NCI-H1105 (cell line): ENCODE measurements around the gene FOXA3.
"Not testable (repeated sequence)": the region's sequence is repeated elsewhere in the genome, so short reads cannot be mapped to it uniquely, and the experiment has no call there.

Experiments used
- DNase-seq: peaks from one replicate; lab custom pipeline; 2025; lab: John Stamatoyannopoulos, UW

Gene FOXA3

DNA sequence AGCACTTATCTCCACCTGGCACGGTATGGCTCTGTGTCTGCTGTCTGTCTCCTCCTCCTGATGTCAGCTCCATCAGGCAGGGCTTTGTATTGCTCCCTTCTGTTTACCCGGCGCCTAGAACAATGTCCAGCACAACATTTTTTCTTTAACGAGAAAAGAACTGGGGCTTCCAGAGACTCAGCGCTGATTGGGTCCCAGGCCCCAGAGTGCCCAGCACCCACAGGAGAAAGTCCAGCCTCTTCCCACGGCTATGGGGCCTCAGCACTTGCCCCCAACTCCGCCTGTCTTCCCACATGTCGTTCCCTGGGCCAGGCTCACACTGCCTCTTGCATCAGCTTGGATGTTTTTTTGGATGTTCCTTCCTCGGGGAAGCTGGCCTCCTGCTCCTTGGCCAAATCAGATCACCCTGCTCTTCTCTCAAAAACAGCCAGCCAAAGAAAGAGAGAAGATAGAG, 31.4 kb downstream of the FOXA3 start:
- no peak for DNase-seq

DNA sequence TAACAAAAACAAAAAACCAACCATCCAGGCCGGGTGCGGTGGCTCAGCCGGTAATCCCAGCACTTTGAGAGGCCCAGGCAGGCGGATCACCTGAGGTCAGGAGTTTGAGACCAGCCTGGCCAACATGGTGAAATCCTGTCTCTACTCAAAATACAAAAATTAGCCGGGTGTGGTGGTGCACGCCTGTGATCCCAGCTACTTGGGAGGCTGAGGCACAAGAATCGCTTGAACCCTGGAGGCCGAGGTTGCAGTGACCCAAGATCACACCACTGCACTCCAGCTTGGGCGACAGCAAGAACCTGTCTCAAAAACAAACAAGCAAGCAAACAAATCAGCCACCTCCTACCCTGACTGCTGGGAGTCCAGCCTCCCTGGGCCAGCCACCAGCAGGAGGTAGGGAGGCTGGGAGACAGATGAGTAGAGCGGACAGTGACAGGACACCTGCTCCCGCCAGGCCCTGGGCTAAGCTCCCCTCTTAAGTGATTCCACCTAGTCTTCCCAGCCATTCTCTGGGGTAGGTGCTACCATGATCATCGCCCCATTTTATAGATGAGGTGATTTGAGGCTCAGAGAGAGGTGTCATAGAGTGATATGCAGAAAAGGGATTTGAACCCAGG, 32.0 kb downstream of the FOXA3 start:
- DNase-seq, result not testable (repeated sequence)

DNA sequence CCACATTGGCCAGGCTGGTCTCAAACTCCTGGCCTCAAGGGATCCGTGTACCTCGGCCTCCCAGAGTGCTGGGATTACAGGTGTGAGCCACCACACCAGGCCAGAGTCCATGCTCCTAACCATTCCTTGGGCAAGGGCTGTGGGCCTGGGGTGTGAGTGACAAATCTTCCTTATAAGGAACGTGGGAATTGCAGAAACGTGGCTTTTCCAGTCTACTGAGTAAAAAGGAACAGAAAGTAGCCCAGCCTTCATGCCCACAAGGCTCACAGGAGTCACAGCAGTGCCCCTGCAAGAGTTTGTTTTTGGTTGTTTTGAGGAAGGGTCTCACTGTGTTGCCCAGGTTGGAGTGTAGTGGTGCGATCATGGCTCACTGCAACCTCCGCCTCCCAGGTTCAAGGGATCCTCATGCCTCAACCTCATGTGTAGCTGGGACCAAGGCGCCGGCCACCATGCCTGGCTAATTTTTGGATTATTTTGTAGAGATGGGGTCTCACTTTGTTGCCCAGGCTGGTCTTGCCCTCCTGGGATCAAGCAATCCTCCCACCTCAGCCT, 33.2 kb downstream of the FOXA3 start:
- DNase-seq, result no peak

DNA sequence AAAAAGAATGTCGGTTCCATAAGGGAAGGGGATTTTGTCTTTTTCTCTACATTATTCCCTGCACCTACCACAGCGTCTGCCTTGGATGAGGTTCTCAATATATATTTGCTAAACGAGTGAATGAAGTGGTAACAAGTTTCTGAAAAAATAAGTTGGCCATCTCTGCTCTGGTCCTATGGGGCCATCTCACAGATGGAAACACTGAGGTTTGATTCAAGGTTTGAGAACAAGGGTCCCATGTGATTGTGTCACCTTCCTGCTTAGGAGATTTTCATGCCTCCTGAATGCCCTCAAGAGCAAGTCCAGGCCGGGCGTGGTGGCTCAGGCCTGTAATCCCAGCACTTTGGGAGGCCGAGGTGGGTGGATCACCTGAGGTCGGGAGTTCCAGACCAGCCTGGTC, 35.1 kb downstream of the FOXA3 start:
- DNase-seq, result no peak

- DNase-seq, result no peak
Measured at GRCh38 chr19:45899919-45900589, 35.9 kb downstream of the FOXA3 start.

DNA sequence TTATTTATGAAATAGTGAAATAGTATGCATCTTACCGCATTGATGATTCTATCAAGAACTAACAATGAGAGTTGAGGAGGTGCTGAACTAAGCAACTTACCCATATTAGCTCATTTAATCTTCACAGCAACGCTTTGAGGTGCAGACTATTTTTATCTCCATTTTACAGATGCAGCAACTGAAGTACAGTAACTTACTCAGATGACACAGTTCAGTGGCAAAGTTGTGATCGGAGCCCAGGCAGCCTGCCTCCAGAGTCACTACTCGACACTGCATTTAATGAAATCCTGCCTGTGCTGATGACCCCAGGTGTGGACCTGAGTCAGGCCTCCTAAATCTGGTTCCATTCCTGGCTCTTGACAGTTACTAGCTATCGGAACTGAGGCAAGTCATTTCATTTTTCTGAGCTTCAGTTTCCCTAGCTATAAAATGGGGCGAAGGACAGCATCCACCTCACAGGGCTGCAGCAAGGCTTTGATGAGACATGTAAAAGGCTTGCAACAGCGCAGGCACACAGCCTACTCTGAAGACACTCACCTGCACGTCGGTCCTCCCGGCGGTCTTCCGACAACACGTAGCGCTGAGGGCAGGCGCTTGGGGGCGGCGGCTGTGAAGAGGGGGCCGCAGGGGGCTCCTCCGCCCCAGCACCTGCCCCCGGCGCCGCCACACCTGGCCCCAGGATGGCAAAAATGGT, 36.8 kb downstream of the FOXA3 start:
- DNase-seq, result no peak

DNA sequence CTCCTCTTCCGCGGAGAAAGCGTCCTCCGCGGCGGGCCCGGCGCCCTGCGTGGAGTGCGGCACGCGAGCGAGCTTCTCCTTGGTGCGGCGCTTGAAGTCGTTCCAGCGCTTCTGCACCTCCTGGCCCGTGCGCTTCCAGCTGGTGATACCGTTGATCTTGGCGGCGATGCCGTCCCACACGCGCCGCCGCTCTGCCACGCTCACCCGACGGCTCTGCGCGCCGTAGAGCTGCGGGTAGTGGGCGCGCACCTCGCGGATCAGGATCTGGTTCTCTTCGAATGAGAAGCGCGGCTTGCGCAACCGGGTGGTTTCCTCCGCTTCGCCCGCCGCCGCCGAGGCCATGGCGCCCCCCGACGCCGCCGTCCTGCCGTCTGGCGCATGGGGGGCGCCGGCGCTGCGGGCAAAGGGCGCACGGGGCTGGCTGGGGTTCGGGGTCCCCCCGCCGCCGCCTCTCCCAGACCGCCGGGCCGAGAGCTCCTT, 37.3 kb downstream of the FOXA3 start:
- no peak for DNase-seq

DNA sequence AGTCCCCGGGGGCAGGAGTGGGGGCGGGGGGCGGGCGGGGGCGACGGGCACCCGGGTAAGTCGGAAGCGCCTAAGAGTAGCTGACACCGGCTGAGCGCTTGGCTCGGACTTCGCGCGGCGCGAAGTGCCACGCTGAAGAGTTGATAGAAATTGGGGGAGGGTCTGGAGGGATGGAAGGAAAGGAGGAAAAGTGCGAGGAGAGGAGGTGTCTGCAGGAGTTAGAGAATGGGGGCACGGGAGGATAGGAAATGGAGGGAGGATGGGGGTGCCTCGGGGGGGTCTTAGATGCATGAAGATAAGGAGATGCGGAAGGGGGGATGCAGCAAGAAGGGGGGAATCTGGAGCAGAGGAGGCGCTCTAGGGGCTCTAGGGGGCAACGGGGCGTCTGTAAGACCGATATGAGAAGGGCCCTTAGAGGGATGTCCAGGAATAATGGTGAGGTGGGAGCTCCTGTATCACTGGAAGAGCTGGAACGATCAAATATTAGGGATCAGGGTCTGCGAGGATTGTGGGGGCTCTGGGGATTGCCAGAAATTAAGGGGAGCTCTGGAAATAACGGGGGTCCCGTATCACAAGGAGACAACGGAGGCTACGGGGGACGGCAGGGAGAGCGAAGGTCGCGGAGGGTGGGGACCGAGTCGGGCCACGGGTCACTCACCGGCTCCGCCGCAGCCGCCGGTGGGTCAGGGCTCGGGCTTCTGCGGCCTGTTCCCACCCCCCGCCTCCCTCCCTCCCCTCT, 38.0 kb downstream of the FOXA3 start, which contains the start of gene MYPOP:
MYPOP (minus strand) TSS at position 702 of the 739 bp plus-strand sequence. CDS start 840 bp downstream, outside the sequence.
- DNase-seq, result peak; percentile 21

- DNase-seq, result peak; percentile 97
Measured at GRCh38 chr19:45902651-45903625, 38.8 kb downstream of the FOXA3 start.

DNA sequence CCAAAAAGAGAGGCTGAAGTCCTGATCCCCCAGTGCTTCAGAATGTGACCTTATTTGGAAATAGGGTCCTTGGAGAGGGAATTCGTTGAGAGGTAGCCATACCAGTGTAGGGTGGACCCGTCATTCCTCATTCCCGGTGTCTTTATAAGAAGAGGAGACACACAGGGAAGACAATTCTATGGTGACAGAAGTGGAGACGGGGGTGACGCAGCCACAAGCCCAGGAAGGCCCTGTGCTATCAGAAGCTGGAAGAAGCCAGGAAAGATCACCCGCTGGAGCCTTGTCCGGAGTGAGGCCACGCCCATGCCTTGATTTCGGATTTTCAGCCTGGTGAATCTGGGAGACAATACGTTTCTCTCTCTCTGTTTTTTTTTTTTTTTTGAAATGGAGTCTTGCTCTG, 40.9 kb downstream of the FOXA3 start:
- no peak for DNase-seq

DNA sequence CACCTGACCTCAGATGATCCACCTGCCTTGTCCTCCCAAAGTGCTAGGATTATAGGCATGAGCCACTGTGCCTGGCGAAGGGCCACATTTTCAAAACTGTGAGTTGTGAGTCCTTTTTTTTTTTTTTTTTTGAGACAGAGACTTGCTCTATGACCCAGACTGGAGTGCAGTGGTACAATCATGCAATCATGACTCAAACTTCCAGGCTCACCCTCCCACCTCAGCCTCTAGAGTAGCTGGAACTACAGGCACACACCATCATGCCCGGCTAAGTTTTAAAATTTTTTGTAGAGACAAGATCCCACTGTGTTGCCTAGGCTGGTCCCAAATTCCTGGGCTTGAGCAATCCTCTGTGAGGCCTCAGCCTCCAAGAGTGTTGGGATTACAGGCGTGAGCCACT, 42.1 kb downstream of the FOXA3 start:
- no peak for DNase-seq

DNA sequence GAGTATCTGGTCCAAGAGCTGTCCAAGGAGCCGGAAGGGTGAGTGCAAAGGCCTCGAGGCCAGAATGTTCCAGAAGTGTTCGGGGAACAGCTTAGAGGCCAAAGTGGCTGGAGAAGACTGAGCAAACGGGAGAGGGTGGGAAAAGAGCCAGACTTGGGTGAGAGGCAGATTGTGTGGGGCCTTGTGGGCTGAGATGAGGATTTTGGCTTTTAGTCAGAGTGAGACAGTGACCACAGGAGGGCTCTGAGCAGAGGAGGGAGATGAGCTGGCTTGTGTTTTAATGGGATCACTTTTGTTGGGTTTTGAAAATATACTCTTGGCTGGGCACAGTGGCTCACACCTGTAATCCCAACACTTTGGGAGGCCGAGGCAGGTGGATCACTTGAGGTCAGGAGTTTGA, 44.8 kb downstream of the FOXA3 start:
- DNase-seq, result no peak

DNA sequence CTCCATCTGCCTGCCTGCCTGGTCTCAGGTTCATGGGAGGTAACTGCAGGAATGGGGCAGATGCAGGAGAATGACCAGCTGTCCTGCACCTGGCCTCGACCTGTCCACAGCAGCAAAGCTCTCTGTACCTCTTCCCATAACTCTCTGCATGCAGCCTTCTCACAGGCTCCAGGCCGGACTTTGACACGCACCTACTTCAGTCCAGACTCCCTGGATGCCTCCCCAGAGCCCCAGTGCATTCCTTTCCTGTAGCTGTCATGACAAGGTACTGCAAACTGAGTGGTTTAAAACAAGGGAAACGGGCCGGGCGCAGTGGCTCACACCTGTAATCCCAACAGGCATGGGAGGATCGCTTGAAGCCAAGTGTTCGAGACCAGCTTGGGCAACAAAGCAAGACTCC, 47.2 kb downstream of the FOXA3 start:
- DNase-seq, result no peak

DNA sequence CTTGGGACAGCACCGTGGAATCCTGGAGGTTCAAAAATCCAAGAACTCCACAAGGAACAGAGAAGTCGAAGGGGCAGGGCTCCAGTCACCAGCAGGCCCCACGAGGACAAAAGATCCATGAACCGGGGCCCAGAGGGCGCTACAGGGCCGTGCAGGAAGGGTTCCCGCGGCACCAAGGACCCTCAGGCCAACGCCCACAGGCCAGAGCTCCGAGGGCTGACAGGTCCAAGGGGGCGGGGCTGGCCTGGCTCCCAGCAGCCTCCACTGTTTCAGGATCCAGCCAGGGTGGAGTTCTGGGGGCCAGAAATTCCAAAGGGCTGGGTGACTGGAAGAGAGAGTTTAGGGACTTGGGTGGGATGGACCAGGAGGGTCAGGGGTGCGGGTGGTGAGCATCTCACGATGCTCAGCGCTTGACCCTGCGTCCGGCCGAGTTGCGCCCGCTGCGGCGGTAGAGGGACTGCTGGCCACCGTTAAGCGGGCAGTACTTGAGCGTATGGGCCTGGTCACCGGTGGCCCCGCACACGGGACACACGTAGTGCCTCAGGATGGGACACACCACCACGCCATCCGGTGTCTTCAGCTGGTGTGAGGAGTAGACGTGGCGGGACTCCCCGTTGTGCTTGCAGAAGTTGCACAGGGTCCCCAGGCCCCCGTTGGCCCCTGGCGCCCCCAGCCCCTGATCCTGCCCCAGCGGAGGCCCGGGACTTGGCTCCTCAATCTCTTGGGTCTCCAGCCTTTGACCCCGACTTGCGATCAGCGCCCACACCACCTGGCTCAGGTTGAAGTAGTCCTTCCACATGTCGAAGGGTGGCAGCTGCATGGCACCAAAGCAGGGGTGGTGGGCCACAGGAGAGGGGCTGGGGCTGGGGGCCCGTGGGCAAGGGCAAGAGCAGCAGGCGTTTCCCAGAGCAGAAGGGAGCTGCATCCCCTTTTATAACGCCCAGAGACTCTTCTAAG, 50.0 kb downstream of the FOXA3 start, which contains the start of gene NANOS2:
NANOS2 (minus strand) TSS at position 905 of the 957 bp plus-strand sequence; CDS start at position 820, 85 bp downstream.
- DNase-seq, result no peak

DNA sequence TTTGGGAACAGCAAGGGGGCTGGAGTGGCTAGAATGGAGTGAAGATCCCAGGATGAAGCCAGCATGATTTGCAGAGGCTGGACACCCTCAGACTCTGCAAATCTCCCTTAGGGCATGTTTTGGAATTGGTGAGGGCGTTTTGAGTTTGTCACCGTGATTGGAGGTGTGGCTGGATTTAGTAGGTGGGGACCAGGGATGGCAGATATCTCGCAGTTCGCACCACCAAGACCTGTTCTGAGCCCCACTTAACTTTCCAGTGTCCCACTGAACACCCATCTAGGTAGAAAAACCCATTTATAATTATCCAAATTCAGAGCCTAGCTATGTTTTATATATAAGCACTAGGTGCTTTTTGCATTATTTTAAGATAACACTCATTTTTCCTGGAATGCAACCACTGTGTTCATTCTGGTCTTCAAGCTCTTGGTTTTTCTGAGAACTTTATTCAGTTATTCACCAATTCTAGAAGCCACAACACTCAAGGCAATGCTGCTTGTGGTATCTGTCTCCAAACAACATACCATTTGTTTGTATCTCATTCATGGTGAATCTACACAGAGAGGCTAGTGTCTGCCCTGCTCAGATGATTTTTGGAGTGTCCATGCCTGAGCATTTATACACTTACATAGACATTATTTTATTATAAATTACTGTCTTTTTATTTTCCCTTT, 53.4 kb downstream of the FOXA3 start:
- no peak for DNase-seq

DNA sequence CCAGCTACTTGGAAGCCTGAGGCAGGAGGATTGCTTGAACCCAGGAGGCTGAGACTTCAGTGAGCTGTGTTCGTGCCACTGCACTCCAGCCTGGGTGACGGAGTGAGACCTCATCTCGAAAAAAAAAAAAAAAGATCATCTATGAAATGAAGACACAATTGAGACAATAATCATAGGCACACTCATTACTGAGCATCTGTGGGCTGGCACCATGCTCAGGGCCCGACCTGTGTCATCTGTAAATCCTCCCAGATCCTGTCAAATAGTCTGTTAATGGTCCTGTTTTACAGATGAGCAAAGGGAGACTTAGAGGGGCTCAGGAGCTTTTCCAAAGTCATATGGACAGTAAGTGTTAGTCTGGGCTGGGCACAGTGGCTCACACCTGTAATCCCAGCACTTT, 54.6 kb downstream of the FOXA3 start:
- DNase-seq, result no peak

- no peak for DNase-seq
Measured at GRCh38 chr19:45919678-45920077, 55.6 kb downstream of the FOXA3 start.

DNA sequence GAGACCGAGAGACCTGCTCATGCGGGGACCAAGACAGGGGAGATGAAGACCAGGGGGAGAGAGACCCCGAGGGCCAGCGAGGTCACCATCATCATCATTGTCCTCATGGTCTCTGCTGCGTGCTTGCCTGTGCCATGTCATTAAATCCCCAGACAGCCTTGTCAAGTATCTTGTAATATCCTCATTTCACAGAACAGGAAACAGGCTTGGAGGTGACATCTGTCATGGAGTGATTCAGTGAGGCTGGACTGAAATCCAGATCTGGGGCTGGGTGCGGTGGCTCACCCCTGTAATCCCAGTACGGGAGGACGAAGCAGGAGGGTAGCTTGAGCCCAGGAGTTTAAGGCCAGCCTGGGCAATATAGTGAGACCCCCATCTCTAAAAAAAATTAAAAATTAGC, 56.3 kb downstream of the FOXA3 start:
- no peak for DNase-seq

DNA sequence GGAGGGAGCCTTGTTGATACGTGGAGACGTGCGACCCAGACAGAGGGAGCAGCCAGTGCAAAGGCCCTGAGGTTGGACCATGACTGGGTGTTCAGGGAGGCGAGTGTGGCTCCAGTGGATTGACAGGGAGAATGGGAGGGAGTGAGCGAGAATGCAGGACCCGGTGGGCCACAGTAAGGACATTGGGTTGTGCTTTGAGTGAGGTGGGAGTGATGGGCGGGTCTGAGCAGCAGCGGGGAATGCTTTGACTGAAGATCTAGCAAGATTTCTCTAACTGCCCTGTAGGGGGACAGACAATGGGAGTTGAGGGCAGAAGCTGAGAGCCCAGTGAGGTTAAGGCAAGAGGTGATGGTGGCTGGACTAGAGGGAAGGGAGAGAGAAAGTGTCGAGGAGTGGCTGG, 58.2 kb downstream of the FOXA3 start:
- DNase-seq, result no peak
